ENCODE results near the gene TEX28. TPM values are rescaled to one million over a fixed set of nuclear protein-coding genes. Genes with fewer than 3 reads are reported as not detected.
A peak's percentile ranks its signal among the peaks of the same experiment; 100 is the strongest.
"Not testable (repeated sequence)": the region's sequence is repeated elsewhere in the genome, so short reads cannot be mapped to it uniquely, and the experiment has no call there.

TEX28 gene
- total RNA-seq, 1 experiment from 2014 or later = not detected

- DNase-seq (ENCODE audit: low spot score) = no peak
Measured at GRCh38 chrX:154310616-154311536, 16.0 kb upstream of the TEX28 start.

- DNase-seq (ENCODE audit: low spot score) = no peak
Measured at GRCh38 chrX:154309041-154309775, 14.3 kb upstream of the TEX28 start.

- peak; percentile 76 for DNase-seq (ENCODE audit: low spot score)
Measured at GRCh38 chrX:154308108-154308946, 13.4 kb upstream of the TEX28 start.

GRCh38 chrX:154307202-154307601 lies 12.3 kb upstream of the TEX28 start:
- DNase-seq (ENCODE audit: low spot score) = no peak

GRCh38 chrX:154305541-154306205 lies 10.7 kb upstream of the TEX28 start:
- no peak for DNase-seq (ENCODE audit: low spot score)

GRCh38 chrX:154304846-154305245 lies 9.9 kb upstream of the TEX28 start:
- DNase-seq (ENCODE audit: low spot score) = no peak

GRCh38 chrX:154303476-154303875 lies 8.6 kb upstream of the TEX28 start:
- DNase-seq (ENCODE audit: low spot score) = no peak

- DNase-seq (ENCODE audit: low spot score) = not testable (repeated sequence)
Measured at GRCh38 chrX:154302998-154303397, 8.1 kb upstream of the TEX28 start.

- DNase-seq (ENCODE audit: low spot score) = no peak
Measured at GRCh38 chrX:154300816-154301215, 5.9 kb upstream of the TEX28 start.

- no peak for DNase-seq (ENCODE audit: low spot score)
Measured at GRCh38 chrX:154298312-154298711, 3.4 kb upstream of the TEX28 start.

GRCh38 chrX:154296731-154297130 lies 1.8 kb upstream of the TEX28 start:
- no peak for DNase-seq (ENCODE audit: low spot score)

GRCh38 chrX:154295664-154296310 lies 863 bp upstream of the TEX28 start, which contains the start of gene TKTL1:
TKTL1 (plus strand) TSS chrX:154295795; CDS start chrX:154295860, 65 bp downstream.
- no peak for DNase-seq (ENCODE audit: low spot score)

GRCh38 chrX:154286406-154286805 lies 8.5 kb downstream of the TEX28 start:
- not testable (repeated sequence) for DNase-seq (ENCODE audit: low spot score)

- not testable (repeated sequence) for DNase-seq (ENCODE audit: low spot score)
Measured at GRCh38 chrX:154284489-154285338, 10.2 kb downstream of the TEX28 start.

- DNase-seq (ENCODE audit: low spot score) = not testable (repeated sequence)
Measured at GRCh38 chrX:154269245-154269644, 25.7 kb downstream of the TEX28 start.

GRCh38 chrX:154263072-154263471 lies 31.9 kb downstream of the TEX28 start:
- not testable (repeated sequence) for DNase-seq (ENCODE audit: low spot score)

- not testable (repeated sequence) for DNase-seq (ENCODE audit: low spot score)
Measured at GRCh38 chrX:154258711-154259110, 36.2 kb downstream of the TEX28 start.

GRCh38 chrX:154257282-154257681 lies 37.6 kb downstream of the TEX28 start, which contains the start of gene OPN1MW3:
OPN1MW3 (plus strand) TSS chrX:154257582; CDS start chrX:154257620, 38 bp downstream.
- DNase-seq (ENCODE audit: low spot score) = not testable (repeated sequence)

- not testable (repeated sequence) for DNase-seq (ENCODE audit: low spot score)
Measured at GRCh38 chrX:154248076-154248475, 46.8 kb downstream of the TEX28 start.

Measured in HT-29 (cell line).